GM21737 (cell line): Measurements from ENCODE around the gene PCDHGC4.

ENCODE experiments used
- ATAC-seq: cut with Tn5 transposase; IDR thresholded peaks from one replicate; pipeline ENCODE4 v1.9.1; 2021; ENCODE audit warnings: mild to moderate bottlenecking, moderate library complexity; ENCODE audit not compliant: unreplicated experiment

Gene PCDHGC4

GRCh38 chr5:141527426-141527825 lies 42.6 kb downstream of the PCDHGC4 start:
- ATAC-seq = no peak

GRCh38 chr5:141528291-141528984 lies 43.6 kb downstream of the PCDHGC4 start:
- no peak for ATAC-seq

GRCh38 chr5:141529002-141529401 lies 44.2 kb downstream of the PCDHGC4 start:
- peak; percentile 43 for ATAC-seq

- no peak for ATAC-seq
Measured at GRCh38 chr5:141529873-141530272, 45.0 kb downstream of the PCDHGC4 start.

- no peak for ATAC-seq
Measured at GRCh38 chr5:141532726-141533125, 47.9 kb downstream of the PCDHGC4 start.

GRCh38 chr5:141533897-141534296 lies 49.1 kb downstream of the PCDHGC4 start:
- ATAC-seq = no peak

GRCh38 chr5:141534492-141535213 lies 49.8 kb downstream of the PCDHGC4 start:
- no peak for ATAC-seq
